ENCODE results near the gene RAD51B. TPM values are rescaled to one million over a fixed set of nuclear protein-coding genes. Genes with fewer than 3 reads are reported as not detected.
"Not testable (repeated sequence)": the region's sequence is repeated elsewhere in the genome, so short reads cannot be mapped to it uniquely, and the experiment has no call there.

The RAD51B gene
- total RNA-seq, 1 donor from 2014 or later, result 17.0 TPM

- no peak for DNase-seq (ENCODE audit: low read depth)
Measured at GRCh38 chr14:68079941-68080697, 260.5 kb downstream of the RAD51B start.

GRCh38 chr14:68081489-68081888 lies 261.9 kb downstream of the RAD51B start:
- no peak for DNase-seq (ENCODE audit: low read depth)

GRCh38 chr14:68082698-68083291 lies 263.2 kb downstream of the RAD51B start:
- no peak for DNase-seq (ENCODE audit: low read depth)

- DNase-seq (ENCODE audit: low read depth), result peak; percentile 41
Measured at GRCh38 chr14:68084256-68084655, 264.7 kb downstream of the RAD51B start.

- DNase-seq (ENCODE audit: low read depth), result no peak
Measured at GRCh38 chr14:68085742-68086141, 266.2 kb downstream of the RAD51B start.

- DNase-seq (ENCODE audit: low read depth), result peak; percentile 45
Measured at GRCh38 chr14:68088451-68088854, 268.9 kb downstream of the RAD51B start.

GRCh38 chr14:68089146-68089731 lies 269.7 kb downstream of the RAD51B start:
- DNase-seq (ENCODE audit: low read depth), result peak; percentile 95

- DNase-seq (ENCODE audit: low read depth), result peak; percentile 57
Measured at GRCh38 chr14:68094158-68094557, 274.6 kb downstream of the RAD51B start.

- peak; percentile 37 for DNase-seq (ENCODE audit: low read depth)
Measured at GRCh38 chr14:68094752-68095151, 275.2 kb downstream of the RAD51B start.

GRCh38 chr14:68097727-68098126 lies 278.1 kb downstream of the RAD51B start:
- no peak for DNase-seq (ENCODE audit: low read depth)

- DNase-seq (ENCODE audit: low read depth), result no peak
Measured at GRCh38 chr14:68098834-68099233, 279.3 kb downstream of the RAD51B start.

- peak; percentile 64 for DNase-seq (ENCODE audit: low read depth)
Measured at GRCh38 chr14:68099495-68100045, 280.0 kb downstream of the RAD51B start.

GRCh38 chr14:68101715-68102301 lies 282.2 kb downstream of the RAD51B start:
- DNase-seq (ENCODE audit: low read depth), result not testable (repeated sequence)

GRCh38 chr14:68103853-68104252 lies 284.3 kb downstream of the RAD51B start:
- no peak for DNase-seq (ENCODE audit: low read depth)

- DNase-seq (ENCODE audit: low read depth), result peak; percentile 96
Measured at GRCh38 chr14:68104518-68104917, 284.9 kb downstream of the RAD51B start.

- DNase-seq (ENCODE audit: low read depth), result no peak
Measured at GRCh38 chr14:68105816-68106215, 286.2 kb downstream of the RAD51B start.

- DNase-seq (ENCODE audit: low read depth), result peak; percentile 75
Measured at GRCh38 chr14:68106456-68106855, 286.9 kb downstream of the RAD51B start.

GRCh38 chr14:68106905-68107304 lies 287.3 kb downstream of the RAD51B start:
- no peak for DNase-seq (ENCODE audit: low read depth)

GRCh38 chr14:68109132-68109900 lies 289.7 kb downstream of the RAD51B start:
- DNase-seq (ENCODE audit: low read depth), result no peak

GRCh38 chr14:68111097-68111852 lies 291.7 kb downstream of the RAD51B start:
- no peak for DNase-seq (ENCODE audit: low read depth)

GRCh38 chr14:68111853-68112270 lies 292.3 kb downstream of the RAD51B start:
- peak; percentile 74 for DNase-seq (ENCODE audit: low read depth)
